GM12878 (cell line): ENCODE results near the gene HDGF. TPM values are rescaled to one million over a fixed set of nuclear protein-coding genes. Genes with fewer than 3 reads are reported as not detected.

Source experiments
- ATAC-seq: fragments of 200-7000 bp; cut with Tn5 transposase; 3 replicates; pipeline ENCODE4 v1.9.1; 2020; ENCODE audit warnings: mild to moderate bottlenecking, moderate library complexity
- BruUV-seq: library from RNA; stranded (reverse); fragments of 400-500 nt; replicated peaks from 2 replicates; lab custom pipeline; 2021; lab: Mats Ljungman, UMichigan
- CTCF ChIA-PET: fragments of 300-600 bp; sonication (Branson Sonifier 250); formaldehyde crosslinking; extraction: SDS; loops from one replicate; lab custom pipeline; 2021; ENCODE audit warnings: inconsistent platforms; lab: Yijun Ruan, JAX
- POLR2A ChIA-PET: fragments of 350-600 bp; formaldehyde crosslinking; extraction: SDS; loops from one replicate; lab custom pipeline; 2021; ENCODE audit warnings: inconsistent platforms; lab: Charles Lee
- RAD21 ChIA-PET: fragments of 300-600 bp; sonication (Branson Sonifier 250); formaldehyde crosslinking; loops from one replicate; lab custom pipeline; 2023; ENCODE audit warnings: antibody characterized with exemption; ENCODE audit not compliant: unreplicated experiment; lab: Charles Lee
- SMC1A ChIA-PET: fragments of 300-600 bp; sonication (Branson Sonifier 250); formaldehyde crosslinking; loops from one replicate; lab custom pipeline; 2023; ENCODE audit not compliant: unreplicated experiment, uncharacterized antibody; lab: Charles Lee
- DNase-seq: peaks from one replicate; pipeline ENCODE4 v3.0.0-alpha.2; 2011; ENCODE audit warnings: low read depth, low spot score
- FAIRE-seq: peaks from 3 replicates; lab custom pipeline; 2011; peaks lifted over from hg19 to GRCh38; lab: Jason Lieb, UNC
- H2AFZ ChIP-seq: 2 replicates; pipeline ENCODE4 v1.6.0; 2011; ENCODE audit warnings: low read depth, low read length, control low read depth; ENCODE audit not compliant: control insufficient read depth
- H3K27ac ChIP-seq: 2 replicates; pipeline ENCODE4 v1.5.1; 2011; ENCODE audit warnings: control low read depth; ENCODE audit not compliant: control insufficient read depth, insufficient read depth
- H3K27me3 ChIP-seq, 2 experiments: replicated peaks in 1 of 2; 2 replicates each; pipeline versions ENCODE4 v1.6.0 to v1.6.1; 2011; ENCODE audit warnings: low read length in 1 of 2; ENCODE audit not compliant: control insufficient read depth in 2 of 2, insufficient read depth in 2 of 2
- H3K36me3 ChIP-seq, 2 experiments: 2 replicates each; pipeline ENCODE4 v1.5.1; 2011; ENCODE audit warnings: low read length in 1 of 2; ENCODE audit not compliant: control insufficient read depth in 2 of 2, insufficient read depth in 2 of 2
- H3K4me1 ChIP-seq: 2 replicates; pipeline ENCODE4 v1.6.1; 2011; ENCODE audit warnings: mild to moderate bottlenecking, low read length, moderate library complexity, mixed read lengths; ENCODE audit not compliant: control insufficient read depth, insufficient read depth
- H3K4me2 ChIP-seq: 2 replicates; pipeline ENCODE4 v1.6.0; 2011; ENCODE audit warnings: control low read depth; ENCODE audit not compliant: control insufficient read depth, insufficient read depth
- H3K4me3 ChIP-seq: fragments of 200-600 bp; sonication (generic); 2 replicates; pipeline ENCODE4 v1.5.1; 2016
- H3K79me2 ChIP-seq: 2 replicates; pipeline ENCODE4 v1.6.0; 2011; ENCODE audit warnings: low read length; ENCODE audit not compliant: control insufficient read depth, insufficient read depth
- H3K9ac ChIP-seq: 2 replicates; pipeline ENCODE4 v1.8.0; 2011; ENCODE audit warnings: low read length, control low read depth, mixed read lengths; ENCODE audit not compliant: control insufficient read depth, insufficient read depth
- H3K9me3 ChIP-seq: replicated peaks from 3 replicates; pipeline ENCODE4 v1.5.1; 2011; ENCODE audit warnings: mild to moderate bottlenecking, low read length; ENCODE audit not compliant: control insufficient read depth, insufficient read depth
- H4K20me1 ChIP-seq: 2 replicates; pipeline ENCODE4 v1.6.0; 2011; ENCODE audit not compliant: control insufficient read depth, insufficient read depth
- ATF7 ChIP-seq: fragments of 450-650 bp; IDR thresholded peaks from 2 replicates; pipeline ENCODE4 v1.6.1; 2016; ENCODE audit warnings: low read depth, mild to moderate bottlenecking
- CEBPZ ChIP-seq: fragments of 150-350 bp; IDR thresholded peaks from 2 replicates; pipeline ENCODE4 v1.6.1; 2016; ENCODE audit warnings: low read depth, low read length
- KLF5 ChIP-seq: fragments of 450-650 bp; IDR thresholded peaks from 2 replicates; pipeline ENCODE4 v1.6.1; 2014; ENCODE audit warnings: mild to moderate bottlenecking; ENCODE audit not compliant: partially characterized antibody
- MXI1 ChIP-seq: fragments of 150-350 bp; IDR thresholded peaks from 2 replicates; pipeline ENCODE4 v1.6.1; 2011; ENCODE audit warnings: low read depth, mild to moderate bottlenecking, inconsistent platforms, low read length, improper control_type of control experiment
- NFIC ChIP-seq: IDR thresholded peaks from 2 replicates; pipeline ENCODE4 v1.6.1; 2012; ENCODE audit warnings: low read depth, mild to moderate bottlenecking, inconsistent platforms, low read length, moderate library complexity
- RB1 ChIP-seq: fragments of 450-650 bp; formaldehyde crosslinking; IDR thresholded peaks from 2 replicates; pipeline ENCODE4 v1.6.1; 2017; ENCODE audit warnings: mild to moderate bottlenecking, borderline replicate concordance
- TBL1XR1 ChIP-seq: IDR thresholded peaks from 2 replicates; pipeline ENCODE4 v1.6.1; 2012; ENCODE audit warnings: low read depth, low read length, improper control_type of control experiment
- WGBS: methylation state at CpG from one replicate; pipeline ENCODE4 v1.1.6; 2016; ENCODE audit warnings: low lambda C conversion rate; ENCODE audit not compliant: insufficient replicate concordance, insufficient coverage; ENCODE audit errors: missing lambda C conversion rate; 5-methylcytosine and 5-hydroxymethylcytosine counted together
- in situ Hi-C: fragments of 300-500 bp; cut with MboI; formaldehyde crosslinking; loops from 9 replicates; pipeline ENCODE4 v1.14.3; 2018; ENCODE audit warnings: mixed read lengths
- intact Hi-C: fragments of 100-400 bp; cut with micrococcal nuclease; formaldehyde crosslinking; loops from one replicate; pipeline ENCODE4 v1.14.2; 2022; ENCODE audit not compliant: unreplicated experiment
- polyA plus RNA-seq, 11 experiments: library from polyadenylated mRNA; depleted of rRNA in 4 of 11; unstranded in 6 of 11; stranded (reverse) in 5 of 11; fragments of >200 nt; fragmentation: Nextera tagmentation in 4 of 11; fragmentation: Illumina TruSeq in 1 of 11; extraction: Ambion mirVana in 4 of 11; extraction: Trizol in 1 of 11; gene quantifications; 1 replicate in 1 of 11; 2 replicates in 10 of 11; pipeline versions ENCODE4 v1.2.1 to v1.2.3, GENCODE V29; 2011 to 2016; ENCODE audit warnings: inconsistent platforms in 2 of 11, missing spikeins in 2 of 11, low read depth in 1 of 11
- total RNA-seq, 4 experiments: library from RNA; depleted of rRNA in 3 of 4; stranded (reverse); fragments of >200 nt in 3 of 4; fragmentation: Illumina TruSeq in 1 of 4; extraction: Trizol in 1 of 4; gene quantifications; 2 replicates each; pipeline versions ENCODE4 v1.2.1 to v1.2.3, GENCODE V29; 2013 to 2021
- TF ChIP-seq, protein P1 (sequence below): fragments of 450-650 bp; formaldehyde crosslinking; IDR thresholded peaks from 2 replicates; pipeline ENCODE4 v1.5.0; 2022; ENCODE audit warnings: mild to moderate bottlenecking, missing genetic modification characterization
- TF ChIP-seq, protein P2 (sequence below): fragments of 450-650 bp; IDR thresholded peaks from 2 replicates; pipeline ENCODE4 v1.6.1; 2016; ENCODE audit warnings: mild to moderate bottlenecking
- TF ChIP-seq, protein P3 (sequence below): IDR thresholded peaks from 2 replicates; pipeline ENCODE4 v1.6.1; 2012; ENCODE audit warnings: low read length, inconsistent platforms

The HDGF gene
- total and polyA plus RNA-seq, 10 of the 15 experiments (the other 5 are each of a cell fraction or from before 2014, with no cell fraction given): 28.3 to 372 (median 209) TPM

- POLR2A ChIA-PET: interaction anchor here (0.8 to 1.0 kb wide), 4 partner anchors 20 to 248 kb away, joined by 3 to 7 read pairs (median 4); partner anchors contain the start of gene PRCC
- in situ Hi-C loops: no loop called here
- H3K4me2 ChIP-seq: peak overlapping the region; percentile 99
- peak; percentile 61 for ATAC-seq
- no TSS peak for BruUV-seq
- peaks cover 71% of the 10 kb centered on the region for H3K79me2 ChIP-seq
- DNase-seq: no peak
- peaks cover 15% of the 10 kb centered on the region for H3K4me1 ChIP-seq
- H3K36me3 ChIP-seq: peaks cover 22 to 23% of the 10 kb centered on the region in 2 experiments
- intact Hi-C loops: loop anchor here (10.0 kb wide), 1 partner anchor 242 kb away; the partner anchor contains the start of gene MEF2D
- no peak overlapping the region for H2AFZ ChIP-seq
- no peaks in the 10 kb centered on the region for H3K9me3 ChIP-seq
- WGBS: 7% methylated on average over 20 of the region's 29 CpGs
- peak overlapping the region; percentile 99 for H3K27ac ChIP-seq
- SMC1A ChIA-PET: interaction anchor here (0.5 to 3.5 kb wide), 4 partner anchors 9 to 143 kb away, joined by 3 to 20 read pairs (median 9); partner anchors contain the start of gene PRCC
- RAD21 ChIA-PET: interaction anchor here (1.0 to 2.2 kb wide), 2 partner anchors 20 to 57 kb away, joined by 4 to 12 read pairs; partner anchors contain the start of gene METTL25B
- H4K20me1 ChIP-seq: no peaks in the 10 kb centered on the region
- H3K9ac ChIP-seq: peak overlapping the region; percentile 98
- peak overlapping the region; percentile 99 for H3K4me3 ChIP-seq
- no peaks in the 10 kb centered on the region for H3K27me3 ChIP-seq
- CTCF ChIA-PET: interaction anchor here (0.6 to 1.9 kb wide), 5 partner anchors 19 to 145 kb away, joined by 3 to 16 read pairs (median 4); partner anchors contain the start of genes ISG20L2, METTL25B and PRCC
- no peak for FAIRE-seq
- TF ChIP-seq TBL1XR1 (no peak), MXI1 (peak; percentile 63; the same call in 1 of the 2 replicates), KLF5 (no peak), RB1 (peak; percentile 37), CEBPZ (no peak), NFIC (no peak), ATF7 (no peak)
- TF ChIP-seq, protein P1, sequence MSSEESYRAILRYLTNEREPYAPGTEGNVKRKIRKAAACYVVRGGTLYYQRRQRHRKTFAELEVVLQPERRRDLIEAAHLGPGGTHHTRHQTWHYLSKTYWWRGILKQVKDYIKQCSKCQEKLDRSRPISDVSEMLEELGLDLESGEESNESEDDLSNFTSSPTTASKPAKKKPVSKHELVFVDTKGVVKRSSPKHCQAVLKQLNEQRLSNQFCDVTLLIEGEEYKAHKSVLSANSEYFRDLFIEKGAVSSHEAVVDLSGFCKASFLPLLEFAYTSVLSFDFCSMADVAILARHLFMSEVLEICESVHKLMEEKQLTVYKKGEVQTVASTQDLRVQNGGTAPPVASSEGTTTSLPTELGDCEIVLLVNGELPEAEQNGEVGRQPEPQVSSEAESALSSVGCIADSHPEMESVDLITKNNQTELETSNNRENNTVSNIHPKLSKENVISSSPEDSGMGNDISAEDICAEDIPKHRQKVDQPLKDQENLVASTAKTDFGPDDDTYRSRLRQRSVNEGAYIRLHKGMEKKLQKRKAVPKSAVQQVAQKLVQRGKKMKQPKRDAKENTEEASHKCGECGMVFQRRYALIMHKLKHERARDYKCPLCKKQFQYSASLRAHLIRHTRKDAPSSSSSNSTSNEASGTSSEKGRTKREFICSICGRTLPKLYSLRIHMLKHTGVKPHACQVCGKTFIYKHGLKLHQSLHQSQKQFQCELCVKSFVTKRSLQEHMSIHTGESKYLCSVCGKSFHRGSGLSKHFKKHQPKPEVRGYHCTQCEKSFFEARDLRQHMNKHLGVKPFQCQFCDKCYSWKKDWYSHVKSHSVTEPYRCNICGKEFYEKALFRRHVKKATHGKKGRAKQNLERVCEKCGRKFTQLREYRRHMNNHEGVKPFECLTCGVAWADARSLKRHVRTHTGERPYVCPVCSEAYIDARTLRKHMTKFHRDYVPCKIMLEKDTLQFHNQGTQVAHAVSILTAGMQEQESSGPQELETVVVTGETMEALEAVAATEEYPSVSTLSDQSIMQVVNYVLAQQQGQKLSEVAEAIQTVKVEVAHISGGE (CRISPR knock-in tag): no peak
- TF ChIP-seq, protein P2, sequence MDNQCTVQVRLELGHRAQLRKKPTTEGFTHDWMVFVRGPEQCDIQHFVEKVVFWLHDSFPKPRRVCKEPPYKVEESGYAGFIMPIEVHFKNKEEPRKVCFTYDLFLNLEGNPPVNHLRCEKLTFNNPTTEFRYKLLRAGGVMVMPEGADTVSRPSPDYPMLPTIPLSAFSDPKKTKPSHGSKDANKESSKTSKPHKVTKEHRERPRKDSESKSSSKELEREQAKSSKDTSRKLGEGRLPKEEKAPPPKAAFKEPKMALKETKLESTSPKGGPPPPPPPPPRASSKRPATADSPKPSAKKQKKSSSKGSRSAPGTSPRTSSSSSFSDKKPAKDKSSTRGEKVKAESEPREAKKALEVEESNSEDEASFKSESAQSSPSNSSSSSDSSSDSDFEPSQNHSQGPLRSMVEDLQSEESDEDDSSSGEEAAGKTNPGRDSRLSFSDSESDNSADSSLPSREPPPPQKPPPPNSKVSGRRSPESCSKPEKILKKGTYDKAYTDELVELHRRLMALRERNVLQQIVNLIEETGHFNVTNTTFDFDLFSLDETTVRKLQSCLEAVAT: peak; percentile 58
- TF ChIP-seq, protein P3, sequence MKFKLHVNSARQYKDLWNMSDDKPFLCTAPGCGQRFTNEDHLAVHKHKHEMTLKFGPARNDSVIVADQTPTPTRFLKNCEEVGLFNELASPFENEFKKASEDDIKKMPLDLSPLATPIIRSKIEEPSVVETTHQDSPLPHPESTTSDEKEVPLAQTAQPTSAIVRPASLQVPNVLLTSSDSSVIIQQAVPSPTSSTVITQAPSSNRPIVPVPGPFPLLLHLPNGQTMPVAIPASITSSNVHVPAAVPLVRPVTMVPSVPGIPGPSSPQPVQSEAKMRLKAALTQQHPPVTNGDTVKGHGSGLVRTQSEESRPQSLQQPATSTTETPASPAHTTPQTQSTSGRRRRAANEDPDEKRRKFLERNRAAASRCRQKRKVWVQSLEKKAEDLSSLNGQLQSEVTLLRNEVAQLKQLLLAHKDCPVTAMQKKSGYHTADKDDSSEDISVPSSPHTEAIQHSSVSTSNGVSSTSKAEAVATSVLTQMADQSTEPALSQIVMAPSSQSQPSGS: no peak
Observed at GRCh38 chr1:156746728-156747631, 4.5 kb downstream of the HDGF start.
